ENCODE results near the gene MINDY4. TPM values are rescaled to one million over a fixed set of nuclear protein-coding genes. Genes with fewer than 3 reads are reported as not detected.

The MINDY4 gene
- total RNA-seq, 1 donor = 10.5 TPM

DNA sequence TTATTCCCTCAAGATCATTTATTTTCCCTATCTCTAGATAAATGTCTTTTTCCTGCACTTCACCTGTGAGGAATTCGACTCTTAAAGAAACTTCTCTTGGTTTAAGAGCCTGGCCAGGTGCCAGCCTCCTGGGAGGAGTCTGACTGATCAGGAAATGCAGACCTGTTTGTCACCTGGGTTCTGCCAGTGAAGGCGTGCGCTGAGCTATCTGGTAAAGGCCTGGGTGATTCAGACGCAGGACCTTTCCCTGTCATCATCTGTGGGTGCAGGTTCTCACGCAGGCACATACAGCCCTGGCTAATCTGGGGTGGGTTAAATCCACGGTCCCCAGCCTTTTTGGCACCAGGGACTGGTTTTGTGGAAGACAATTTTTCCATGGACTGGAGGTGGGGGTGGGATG, 75.2 kb downstream of the MINDY4 start:
- H3K9me3 ChIP-seq (ENCODE audit: low read depth, low read length) = no peaks in the 10 kb centered on the region
- peak; percentile 39 for DNase-seq (ENCODE audit: insufficient read length, low spot score, missing footprints)
- no peaks in the 10 kb centered on the region for H3K79me2 ChIP-seq (ENCODE audit: insufficient read depth, low read length)
- H3K27me3 ChIP-seq (ENCODE audit: insufficient read depth, low read length) = no peaks in the 10 kb centered on the region
- H3K4me2 ChIP-seq (ENCODE audit: insufficient read depth, low read length) = no peak overlapping the region
- no peaks in the 10 kb centered on the region for H4K20me1 ChIP-seq (ENCODE audit: insufficient read depth, low read length)
- no peak overlapping the region for H3K4me3 ChIP-seq (ENCODE audit: insufficient read depth, low read length)
- no peak overlapping the region for H2AFZ ChIP-seq (ENCODE audit: low read length)
- H3K36me3 ChIP-seq (ENCODE audit: insufficient read depth, low read length) = no peaks in the 10 kb centered on the region
- TF ChIP-seq, protein P1, sequence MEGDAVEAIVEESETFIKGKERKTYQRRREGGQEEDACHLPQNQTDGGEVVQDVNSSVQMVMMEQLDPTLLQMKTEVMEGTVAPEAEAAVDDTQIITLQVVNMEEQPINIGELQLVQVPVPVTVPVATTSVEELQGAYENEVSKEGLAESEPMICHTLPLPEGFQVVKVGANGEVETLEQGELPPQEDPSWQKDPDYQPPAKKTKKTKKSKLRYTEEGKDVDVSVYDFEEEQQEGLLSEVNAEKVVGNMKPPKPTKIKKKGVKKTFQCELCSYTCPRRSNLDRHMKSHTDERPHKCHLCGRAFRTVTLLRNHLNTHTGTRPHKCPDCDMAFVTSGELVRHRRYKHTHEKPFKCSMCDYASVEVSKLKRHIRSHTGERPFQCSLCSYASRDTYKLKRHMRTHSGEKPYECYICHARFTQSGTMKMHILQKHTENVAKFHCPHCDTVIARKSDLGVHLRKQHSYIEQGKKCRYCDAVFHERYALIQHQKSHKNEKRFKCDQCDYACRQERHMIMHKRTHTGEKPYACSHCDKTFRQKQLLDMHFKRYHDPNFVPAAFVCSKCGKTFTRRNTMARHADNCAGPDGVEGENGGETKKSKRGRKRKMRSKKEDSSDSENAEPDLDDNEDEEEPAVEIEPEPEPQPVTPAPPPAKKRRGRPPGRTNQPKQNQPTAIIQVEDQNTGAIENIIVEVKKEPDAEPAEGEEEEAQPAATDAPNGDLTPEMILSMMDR (IDR thresholded peaks at IDR 0.05; ENCODE audit: extremely low read depth, low read depth, low read length) = no peak
- no peak overlapping the region for H3K27ac ChIP-seq (ENCODE audit: low read depth, low read length)
- no peaks in the 10 kb centered on the region for H3K4me1 ChIP-seq (ENCODE audit: insufficient read depth, low read length)

DNA sequence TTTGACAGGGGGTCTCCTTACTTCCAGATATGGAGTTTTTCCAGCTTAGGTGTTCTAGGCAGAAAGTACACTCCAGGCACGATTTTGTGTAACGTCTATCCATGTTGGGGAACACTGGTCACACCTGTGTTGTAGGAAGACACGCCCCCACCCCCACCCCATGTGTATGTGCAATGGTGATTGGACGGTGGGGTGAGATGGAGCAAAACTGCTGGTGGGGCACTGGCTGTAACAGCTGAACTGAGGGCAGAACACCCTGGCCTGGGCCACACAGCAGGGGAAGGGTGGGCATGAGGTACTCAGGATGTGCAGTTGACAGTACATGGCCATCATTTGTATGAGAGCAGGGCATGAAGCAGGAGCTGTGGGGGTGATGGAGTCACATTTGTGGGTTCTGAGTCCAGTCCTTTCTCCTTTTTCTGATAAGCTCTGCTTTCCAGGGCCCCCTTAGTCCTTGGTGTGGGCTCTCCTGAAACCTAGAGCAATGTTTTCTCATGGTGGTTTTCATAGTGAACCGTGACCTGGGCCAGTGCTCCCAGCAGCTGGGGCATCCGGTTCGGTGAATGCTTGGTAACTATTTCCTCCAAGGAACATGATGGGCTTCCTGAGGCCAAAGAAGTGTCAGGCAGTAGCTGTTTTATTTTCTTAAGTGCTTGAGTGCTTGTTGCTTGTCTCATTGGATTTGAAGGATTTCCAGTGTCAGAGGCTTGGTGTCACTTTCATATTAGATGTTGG, 77.1 kb downstream of the MINDY4 start:
- DNase-seq (ENCODE audit: insufficient read length, low spot score, missing footprints) = peak; percentile 57
- Histone ChIP-seq H4K20me1 (ENCODE audit: insufficient read depth, low read length) (no peaks in the 10 kb centered on the region), H3K27me3 (ENCODE audit: insufficient read depth, low read length) (no peaks in the 10 kb centered on the region), H3K27ac (ENCODE audit: low read depth, low read length) (no peak overlapping the region), H3K4me1 (ENCODE audit: insufficient read depth, low read length) (no peaks in the 10 kb centered on the region), H2AFZ (ENCODE audit: low read length) (no peak overlapping the region), H3K4me2 (ENCODE audit: insufficient read depth, low read length) (no peak overlapping the region), H3K79me2 (ENCODE audit: insufficient read depth, low read length) (no peaks in the 10 kb centered on the region), H3K4me3 (ENCODE audit: insufficient read depth, low read length) (no peak overlapping the region), H3K9me3 (ENCODE audit: low read depth, low read length) (no peaks in the 10 kb centered on the region), H3K36me3 (ENCODE audit: insufficient read depth, low read length) (no peaks in the 10 kb centered on the region)
- TF ChIP-seq, protein P1 (IDR thresholded peaks at IDR 0.05; ENCODE audit: extremely low read depth, low read depth, low read length) = no peak

DNA sequence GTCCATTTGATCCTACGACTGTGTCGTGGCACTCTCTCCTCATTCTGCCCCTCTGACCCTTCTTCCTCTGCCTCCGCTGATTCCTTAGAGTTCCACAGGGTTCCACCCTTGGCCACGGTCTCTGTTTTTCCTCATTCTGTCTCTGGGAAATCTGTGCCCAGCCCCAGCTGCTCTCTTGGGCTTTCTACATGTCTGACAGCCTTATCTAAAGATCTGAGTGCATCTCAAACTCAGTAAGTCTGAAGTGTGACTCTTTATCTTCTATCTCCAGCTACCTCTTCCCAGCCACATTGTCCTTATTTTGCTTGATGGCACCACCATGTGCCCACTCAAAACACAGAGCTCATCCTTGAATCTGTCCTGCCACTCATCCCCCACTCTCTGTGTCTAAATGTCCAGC, 78.3 kb downstream of the MINDY4 start:
- Histone ChIP-seq H4K20me1 (ENCODE audit: insufficient read depth, low read length) (no peaks in the 10 kb centered on the region), H3K79me2 (ENCODE audit: insufficient read depth, low read length) (no peaks in the 10 kb centered on the region), H3K27ac (ENCODE audit: low read depth, low read length) (no peak overlapping the region), H3K9me3 (ENCODE audit: low read depth, low read length) (no peaks in the 10 kb centered on the region), H3K36me3 (ENCODE audit: insufficient read depth, low read length) (no peaks in the 10 kb centered on the region), H2AFZ (ENCODE audit: low read length) (no peak overlapping the region), H3K4me3 (ENCODE audit: insufficient read depth, low read length) (no peak overlapping the region), H3K27me3 (ENCODE audit: insufficient read depth, low read length) (no peaks in the 10 kb centered on the region), H3K4me2 (ENCODE audit: insufficient read depth, low read length) (no peak overlapping the region), H3K4me1 (ENCODE audit: insufficient read depth, low read length) (no peaks in the 10 kb centered on the region)
- DNase-seq (ENCODE audit: insufficient read length, low spot score, missing footprints) = peak; percentile 62
- TF ChIP-seq, protein P1 (IDR thresholded peaks at IDR 0.05; ENCODE audit: extremely low read depth, low read depth, low read length) = no peak

DNA sequence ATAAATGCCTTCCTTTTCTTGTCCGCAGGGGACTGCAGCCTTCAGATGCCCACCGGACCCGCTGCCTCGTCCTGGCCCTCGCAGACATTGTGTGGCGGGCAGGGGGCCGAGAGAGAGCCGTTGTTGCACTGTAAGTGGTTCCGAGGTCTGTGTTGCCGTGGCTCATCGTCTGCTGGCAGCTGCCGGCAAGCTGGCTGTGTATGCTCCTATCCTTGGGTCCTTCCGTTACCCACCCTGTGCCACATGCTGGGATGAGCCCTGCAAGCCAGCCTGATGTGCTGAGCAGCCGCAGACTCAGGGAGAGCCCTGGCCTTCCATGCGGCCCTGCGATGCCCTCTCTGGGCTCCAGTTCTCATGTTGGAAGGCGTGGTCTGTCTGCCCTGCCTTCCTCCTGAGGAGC, 79.2 kb downstream of the MINDY4 start:
- DNase-seq (ENCODE audit: insufficient read length, low spot score, missing footprints) = peak; percentile 62
- no peaks in the 10 kb centered on the region for H3K27me3 ChIP-seq (ENCODE audit: insufficient read depth, low read length)
- no peak overlapping the region for H3K27ac ChIP-seq (ENCODE audit: low read depth, low read length)
- no peak overlapping the region for H3K4me2 ChIP-seq (ENCODE audit: insufficient read depth, low read length)
- H4K20me1 ChIP-seq (ENCODE audit: insufficient read depth, low read length) = no peaks in the 10 kb centered on the region
- no peaks in the 10 kb centered on the region for H3K9me3 ChIP-seq (ENCODE audit: low read depth, low read length)
- no peaks in the 10 kb centered on the region for H3K79me2 ChIP-seq (ENCODE audit: insufficient read depth, low read length)
- H3K4me3 ChIP-seq (ENCODE audit: insufficient read depth, low read length) = no peak overlapping the region
- no peaks in the 10 kb centered on the region for H3K4me1 ChIP-seq (ENCODE audit: insufficient read depth, low read length)
- H2AFZ ChIP-seq (ENCODE audit: low read length) = no peak overlapping the region
- H3K36me3 ChIP-seq (ENCODE audit: insufficient read depth, low read length) = no peaks in the 10 kb centered on the region
- TF ChIP-seq, protein P1 (IDR thresholded peaks at IDR 0.05; ENCODE audit: extremely low read depth, low read depth, low read length) = no peak
